ENCODE results near the gene CAMKMT. TPM values are rescaled to one million over a fixed set of nuclear protein-coding genes. Genes with fewer than 3 reads are reported as not detected.

The CAMKMT gene
- total RNA-seq, 2 donors from 2014 or later = 10.7 to 11.6 TPM

DNA sequence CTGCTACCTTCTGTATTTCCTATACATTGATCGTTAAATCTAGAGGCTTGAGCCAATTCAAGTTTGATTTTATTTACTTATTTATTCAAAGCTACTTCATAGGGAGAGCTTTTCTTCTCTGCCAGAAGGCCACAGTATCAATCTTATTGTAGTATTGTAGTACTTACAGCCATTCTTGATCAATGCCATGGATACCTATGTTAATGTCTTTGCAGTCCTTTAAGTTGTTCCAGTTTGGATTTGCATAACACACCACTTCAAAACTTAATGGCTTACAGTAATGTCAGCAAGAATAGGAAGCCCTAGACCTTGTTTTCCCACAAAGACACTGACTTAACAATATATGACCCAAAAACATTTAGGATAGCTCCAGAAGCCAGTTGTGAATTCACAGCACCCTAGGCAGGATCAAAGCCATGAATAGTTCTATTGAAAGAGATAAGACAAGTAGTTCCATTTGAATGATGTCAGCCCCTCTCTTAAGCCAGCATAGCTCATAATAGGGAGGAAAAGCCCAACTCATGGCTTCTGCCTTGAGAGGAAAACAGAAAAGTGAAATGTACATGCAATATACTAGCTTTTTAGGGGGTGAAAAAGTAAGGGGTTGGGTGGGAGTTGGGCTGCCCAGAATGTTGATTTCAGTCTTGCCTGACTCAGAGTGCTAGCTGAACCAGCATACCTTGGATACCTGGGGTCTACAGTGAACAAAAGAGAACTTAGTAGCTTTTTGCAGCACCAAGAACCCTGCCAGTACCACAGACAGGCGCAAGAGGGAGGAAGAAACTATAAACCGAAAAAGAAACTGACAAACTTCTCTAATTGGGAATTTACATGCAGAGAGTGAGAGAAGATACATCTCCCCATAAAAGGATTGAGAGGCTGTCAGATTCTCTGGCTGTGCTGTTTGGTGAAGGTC is 101.4 kb downstream of the CAMKMT start:
- Histone ChIP-seq H3K36me3 (no peaks in the 10 kb centered on the region), H3K9ac (ENCODE audit: low read depth in 2 of 2, low read length in 2 of 2) (no peak overlapping the region), H3K27ac (no peak overlapping the region), H3K27me3 (no peaks in the 10 kb centered on the region), H3K4me3 (no peak overlapping the region), H3K4me1 (no peaks in the 10 kb centered on the region), H3K9me3 (no peaks in the 10 kb centered on the region)
- TF ChIP-seq, protein P1, sequence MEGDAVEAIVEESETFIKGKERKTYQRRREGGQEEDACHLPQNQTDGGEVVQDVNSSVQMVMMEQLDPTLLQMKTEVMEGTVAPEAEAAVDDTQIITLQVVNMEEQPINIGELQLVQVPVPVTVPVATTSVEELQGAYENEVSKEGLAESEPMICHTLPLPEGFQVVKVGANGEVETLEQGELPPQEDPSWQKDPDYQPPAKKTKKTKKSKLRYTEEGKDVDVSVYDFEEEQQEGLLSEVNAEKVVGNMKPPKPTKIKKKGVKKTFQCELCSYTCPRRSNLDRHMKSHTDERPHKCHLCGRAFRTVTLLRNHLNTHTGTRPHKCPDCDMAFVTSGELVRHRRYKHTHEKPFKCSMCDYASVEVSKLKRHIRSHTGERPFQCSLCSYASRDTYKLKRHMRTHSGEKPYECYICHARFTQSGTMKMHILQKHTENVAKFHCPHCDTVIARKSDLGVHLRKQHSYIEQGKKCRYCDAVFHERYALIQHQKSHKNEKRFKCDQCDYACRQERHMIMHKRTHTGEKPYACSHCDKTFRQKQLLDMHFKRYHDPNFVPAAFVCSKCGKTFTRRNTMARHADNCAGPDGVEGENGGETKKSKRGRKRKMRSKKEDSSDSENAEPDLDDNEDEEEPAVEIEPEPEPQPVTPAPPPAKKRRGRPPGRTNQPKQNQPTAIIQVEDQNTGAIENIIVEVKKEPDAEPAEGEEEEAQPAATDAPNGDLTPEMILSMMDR (IDR thresholded peaks at IDR 0.05) = no peak
- no peak for DNase-seq
- intact Hi-C loops (cut with DNase I) = no loop called here

DNA sequence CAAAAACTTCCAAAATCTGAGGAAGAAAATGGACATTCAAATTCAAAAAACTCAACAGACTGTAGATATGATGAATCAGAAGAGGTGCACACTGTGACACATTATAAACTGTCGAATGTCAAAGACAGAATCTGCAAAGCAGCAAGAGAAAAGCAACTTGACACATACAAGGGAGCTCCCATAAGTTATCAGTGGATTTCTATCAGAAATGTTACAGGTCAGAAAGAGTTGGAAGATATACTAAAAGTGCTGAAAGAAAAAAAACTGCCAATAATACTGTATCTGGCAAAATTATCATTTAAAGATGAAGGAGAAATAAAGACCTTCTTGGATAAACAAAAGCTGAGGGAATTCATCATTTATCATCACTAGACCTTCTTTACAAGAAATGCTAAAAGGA is 102.7 kb downstream of the CAMKMT start:
- Histone ChIP-seq H3K27me3 (no peaks in the 10 kb centered on the region), H3K4me1 (no peaks in the 10 kb centered on the region), H3K4me3 (no peak overlapping the region), H3K9me3 (no peaks in the 10 kb centered on the region), H3K9ac (ENCODE audit: low read depth in 2 of 2, low read length in 2 of 2) (no peak overlapping the region), H3K27ac (no peak overlapping the region), H3K36me3 (no peaks in the 10 kb centered on the region)
- intact Hi-C loops (cut with DNase I) = no loop called here
- TF ChIP-seq, protein P1 (IDR thresholded peaks at IDR 0.05) = no peak
- no peak for DNase-seq

DNA sequence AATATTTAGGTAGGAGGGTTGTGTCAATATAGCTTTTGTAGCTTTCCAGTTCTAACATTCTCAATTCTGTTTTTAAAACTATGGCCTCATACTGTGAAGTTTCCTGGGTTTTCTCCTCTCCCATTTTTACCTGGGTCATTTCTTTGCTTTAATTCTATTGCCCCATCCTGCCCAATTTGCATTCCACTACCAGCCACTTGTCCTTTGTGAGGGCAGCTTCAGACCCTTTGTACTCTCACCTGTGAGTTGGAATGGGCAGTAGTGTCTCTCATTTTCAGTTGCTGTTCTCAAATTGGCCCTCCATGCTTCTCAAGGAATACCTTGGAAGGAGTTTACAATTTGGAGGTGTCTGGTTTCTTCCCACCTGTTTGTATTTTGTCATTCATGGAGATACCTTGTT is 108.4 kb downstream of the CAMKMT start:
- no peak for DNase-seq
- no peaks in the 10 kb centered on the region for H3K9me3 ChIP-seq
- no peaks in the 10 kb centered on the region for H3K4me1 ChIP-seq
- H3K4me3 ChIP-seq = no peak overlapping the region
- no peaks in the 10 kb centered on the region for H3K27me3 ChIP-seq
- no peak overlapping the region for H3K9ac ChIP-seq (ENCODE audit: low read depth in 2 of 2, low read length in 2 of 2)
- intact Hi-C loops (cut with DNase I) = no loop called here
- no peaks in the 10 kb centered on the region for H3K36me3 ChIP-seq
- no peak overlapping the region for H3K27ac ChIP-seq
- TF ChIP-seq, protein P1 (IDR thresholded peaks at IDR 0.05) = no peak

DNA sequence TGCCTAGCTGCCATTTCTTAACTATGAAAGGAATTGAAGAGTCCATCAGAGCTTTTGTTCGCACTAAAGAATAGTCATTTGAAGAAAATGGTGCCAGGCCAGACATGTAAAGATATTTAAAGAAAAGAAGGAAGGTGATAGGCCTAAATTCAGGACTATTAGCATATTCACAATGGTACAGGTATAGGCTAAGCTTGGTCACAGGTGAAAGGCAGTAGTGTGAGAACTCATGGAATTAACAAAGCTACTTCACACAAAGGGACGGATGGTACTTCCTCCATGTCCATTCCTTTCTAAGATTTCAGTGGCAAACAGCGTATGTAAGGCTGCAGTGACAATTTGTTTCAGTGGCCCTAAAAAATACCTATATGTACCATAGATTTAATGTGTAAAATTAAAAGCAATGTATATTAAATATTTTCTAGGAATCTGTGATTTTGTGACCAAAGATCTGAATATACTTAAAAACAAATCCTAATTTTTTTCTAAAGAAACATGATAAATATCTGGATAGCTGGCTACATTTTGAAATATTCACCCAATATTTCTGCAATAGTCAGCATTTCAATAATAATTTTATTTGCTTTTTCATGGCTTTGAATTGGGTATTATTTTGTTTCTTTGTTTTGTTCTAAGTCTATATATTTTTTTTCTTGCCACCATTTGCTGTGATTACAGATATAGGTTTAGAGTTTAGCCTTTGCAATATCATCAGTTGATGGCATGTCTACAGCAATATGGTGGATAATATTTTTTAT is 116.1 kb downstream of the CAMKMT start:
- no peak for DNase-seq
- no peaks in the 10 kb centered on the region for H3K9me3 ChIP-seq
- intact Hi-C loops (cut with DNase I) = loop anchor here (2.0 kb wide), 1 partner anchor 477 kb away; no protein-coding TSS in a partner anchor
- no peak overlapping the region for H3K9ac ChIP-seq (ENCODE audit: low read depth in 2 of 2, low read length in 2 of 2)
- H3K36me3 ChIP-seq = no peaks in the 10 kb centered on the region
- H3K4me1 ChIP-seq = no peaks in the 10 kb centered on the region
- H3K27ac ChIP-seq = no peak overlapping the region
- H3K27me3 ChIP-seq = no peaks in the 10 kb centered on the region
- no peak overlapping the region for H3K4me3 ChIP-seq
- TF ChIP-seq, protein P1 (IDR thresholded peaks at IDR 0.05) = no peak

DNA sequence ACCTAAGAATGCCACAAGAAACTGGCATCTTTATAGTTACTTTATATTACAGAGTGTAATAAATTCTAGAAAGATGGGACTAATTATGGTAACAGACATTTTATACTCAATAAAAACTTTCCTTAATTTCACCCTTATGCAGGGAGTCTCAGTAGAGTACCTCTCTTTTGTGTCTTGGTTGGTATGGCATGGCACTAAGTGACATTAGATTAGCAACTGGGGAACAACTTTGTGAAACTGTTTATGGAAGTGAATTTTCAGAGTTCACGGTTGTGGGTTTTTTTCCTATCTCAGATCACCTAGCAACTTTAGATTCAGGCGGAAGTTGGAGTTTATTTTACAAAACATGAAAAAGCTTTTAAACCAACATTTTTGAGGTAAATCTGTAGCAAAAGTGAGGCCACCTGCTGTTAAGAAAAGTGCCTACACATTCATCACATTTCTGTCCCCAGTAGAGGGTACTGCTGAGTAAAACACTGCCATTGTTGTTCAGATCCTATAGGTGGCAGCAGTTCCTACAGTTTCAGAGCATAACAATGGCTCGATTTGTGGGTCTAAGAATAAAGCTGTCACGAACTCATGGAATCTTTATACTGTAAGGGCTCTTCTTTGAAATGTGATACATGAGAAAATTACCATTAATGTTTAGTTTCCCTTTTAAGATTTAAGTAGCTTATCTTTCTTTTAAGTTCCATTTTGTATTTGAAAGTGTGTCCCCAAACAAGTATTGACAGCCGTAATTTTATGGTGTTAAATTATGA is 117.6 kb downstream of the CAMKMT start:
- no peaks in the 10 kb centered on the region for H3K4me1 ChIP-seq
- TF ChIP-seq, protein P1 (IDR thresholded peaks at IDR 0.05) = peak; percentile 97
- no peak overlapping the region for H3K9ac ChIP-seq (ENCODE audit: low read depth in 2 of 2, low read length in 2 of 2)
- DNase-seq = peak; percentile 51
- H3K4me3 ChIP-seq = no peak overlapping the region
- no peaks in the 10 kb centered on the region for H3K27me3 ChIP-seq
- no peak overlapping the region for H3K27ac ChIP-seq
- intact Hi-C loops (cut with DNase I) = loop anchor here (2.0 kb wide), 1 partner anchor 475 kb away; no protein-coding TSS in a partner anchor
- H3K9me3 ChIP-seq = no peaks in the 10 kb centered on the region
- H3K36me3 ChIP-seq = no peaks in the 10 kb centered on the region

All from colonic mucosa (tissue), 4 donors.